Neural progenitor cell (in vitro differentiated cells): ENCODE results near the gene DDRGK1.

Experiments used
- CTCF ChIP-seq: fragments of 200-600 bp; sonication (generic); IDR thresholded peaks from 2 replicates; pipeline ENCODE4 v1.5.1; 2017; ENCODE audit warnings: antibody characterized with exemption, mild to moderate bottlenecking
- EZH2 ChIP-seq: fragments of 200-600 bp; sonication (generic); IDR thresholded peaks from 2 replicates; pipeline ENCODE4 v1.6.1; 2017; ENCODE audit warnings: antibody characterized with exemption, mild to moderate bottlenecking, moderate library complexity

GRCh38 chr20:3192226-3193015 lies 12.1 kb downstream of the DDRGK1 start:
- TF ChIP-seq CTCF (no peak), EZH2 (no peak)
